ENCODE data around the gene SKAP1.
"Not testable (repeated sequence)": the region's sequence is repeated elsewhere in the genome, so short reads cannot be mapped to it uniquely, and the experiment has no call there.

The SKAP1 gene

DNA sequence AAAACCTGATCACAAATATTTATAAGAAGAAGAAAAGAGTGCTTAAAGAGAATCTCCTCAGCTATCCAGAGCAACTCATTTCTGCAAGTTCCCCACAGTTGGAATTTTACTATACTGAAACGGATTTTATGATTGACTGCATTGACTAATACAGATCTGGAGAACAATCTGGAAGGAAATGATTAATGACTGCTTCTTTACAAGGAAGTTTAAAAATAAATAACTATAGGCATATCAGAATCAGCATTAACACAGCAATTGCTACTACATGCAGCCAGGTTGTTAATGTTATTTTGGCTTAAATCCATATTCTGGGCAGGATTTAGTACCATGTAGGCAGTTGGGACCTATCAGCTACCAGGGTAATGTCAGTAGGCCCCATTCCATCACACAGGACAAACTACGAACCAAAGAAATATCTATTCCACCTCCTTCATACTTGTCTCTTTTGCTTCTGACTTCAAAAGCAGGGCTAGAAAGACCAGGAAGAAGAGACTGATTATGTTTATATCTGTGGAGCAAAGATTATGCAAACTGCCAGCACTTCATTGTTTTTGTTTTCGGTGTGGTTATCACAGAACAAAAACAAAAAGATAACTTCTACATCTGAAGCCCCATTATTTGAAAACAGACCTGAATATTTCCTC is 3.9 kb downstream of the SKAP1 start:
- TF ChIP-seq POLR2A (IDR thresholded peaks at IDR 0.05; ENCODE audit: low read depth, low read length) (no peak), POU2F2 (IDR thresholded peaks at IDR 0.05; ENCODE audit: low read depth, low read length) (no peak), PAX5 (IDR thresholded peaks at IDR 0.05; ENCODE audit: insufficient read depth, low read length, severe bottlenecking) (no peak), TAF1 (IDR thresholded peaks at IDR 0.05; ENCODE audit: low read depth, low read length) (no peak), SPI1 (IDR thresholded peaks at IDR 0.05; ENCODE audit: low read depth, low read length) (no peak), POLR2AphosphoS5 (IDR thresholded peaks at IDR 0.05; ENCODE audit: low read depth, low read length) (no peak)
- DNase-seq (ENCODE audit: insufficient read length, low spot score) (no peak), FAIRE-seq (peak; percentile 73)

DNA sequence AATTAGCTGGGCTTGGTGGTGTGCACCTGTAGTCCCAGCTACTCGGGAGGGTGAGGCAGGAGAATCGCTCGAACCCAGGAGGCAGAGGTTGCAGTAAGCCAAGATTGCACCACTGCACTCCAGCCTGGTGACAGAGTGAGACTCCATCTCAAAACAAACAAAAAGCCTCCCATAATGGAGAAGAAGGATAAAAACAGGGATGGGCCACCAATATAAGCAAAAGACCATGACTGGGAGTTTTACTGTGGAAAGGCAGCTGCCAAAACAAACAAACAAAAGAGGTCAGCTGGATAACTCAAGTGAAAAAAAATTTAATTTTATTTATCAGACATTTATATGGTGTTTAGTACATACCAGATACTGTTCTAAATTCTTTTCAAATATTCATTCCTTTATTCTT is 8.0 kb downstream of the SKAP1 start:
- not testable (repeated sequence) for FAIRE-seq; DNase-seq (ENCODE audit: insufficient read length, low spot score)

DNA sequence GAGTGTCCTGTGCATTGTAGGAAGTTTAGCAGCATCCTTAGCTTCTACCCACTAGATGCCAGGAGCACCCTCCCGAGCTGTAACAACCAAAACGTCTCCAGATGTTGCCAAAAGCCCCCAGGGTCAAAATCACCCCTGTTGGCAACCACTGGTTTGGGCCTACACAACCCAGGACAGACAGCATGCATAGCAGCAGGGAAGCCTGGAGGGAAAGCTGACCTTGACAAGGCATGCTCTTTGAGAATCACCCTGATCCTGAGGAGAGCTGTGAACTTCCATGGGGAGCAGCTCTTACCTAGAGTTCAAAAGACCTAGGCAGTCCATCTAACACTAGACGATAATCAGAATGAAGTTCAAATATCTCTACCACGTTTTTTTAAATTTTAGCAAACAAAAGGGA is 9.2 kb downstream of the SKAP1 start:
- no peak for FAIRE-seq
- TF ChIP-seq TAF1 (IDR thresholded peaks at IDR 0.05; ENCODE audit: low read depth, low read length) (no peak), SPI1 (IDR thresholded peaks at IDR 0.05; ENCODE audit: low read depth, low read length) (no peak)
- DNase-seq (ENCODE audit: insufficient read length, low spot score) = no peak

DNA sequence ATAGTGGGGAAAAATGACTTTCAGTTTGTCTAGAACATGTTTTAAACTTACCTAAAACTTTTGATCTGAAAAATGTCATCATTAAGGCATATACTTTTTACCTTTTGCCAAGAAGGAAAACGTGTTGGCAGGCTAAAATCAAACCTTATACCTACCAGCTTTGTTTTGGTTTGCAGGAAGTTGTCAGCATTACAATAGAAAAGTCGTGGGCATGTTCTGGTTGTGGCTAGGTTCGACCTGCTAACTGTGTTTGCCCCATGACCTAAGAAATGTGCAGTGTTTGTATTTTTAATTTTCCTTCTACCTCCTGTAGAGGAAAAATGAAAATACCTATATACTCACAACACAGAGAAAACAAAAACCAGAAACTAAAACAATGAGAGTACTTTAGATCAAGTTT is 13.0 kb downstream of the SKAP1 start:
- FAIRE-seq (peak; percentile 28), DNase-seq (ENCODE audit: insufficient read length, low spot score) (no peak)
- TF ChIP-seq POLR2A (IDR thresholded peaks at IDR 0.05; ENCODE audit: low read depth, low read length) = no peak
- TF ChIP-seq TAF1 (IDR thresholded peaks at IDR 0.05; ENCODE audit: low read depth, low read length) = no peak
- TF ChIP-seq SPI1 (IDR thresholded peaks at IDR 0.05; ENCODE audit: low read depth, low read length) = no peak
- no peak for TF ChIP-seq PAX5 (IDR thresholded peaks at IDR 0.05; ENCODE audit: insufficient read depth, low read length, severe bottlenecking)
- TF ChIP-seq POU2F2 (IDR thresholded peaks at IDR 0.05; ENCODE audit: low read depth, low read length) = no peak
- no peak for TF ChIP-seq POLR2AphosphoS5 (IDR thresholded peaks at IDR 0.05; ENCODE audit: low read depth, low read length)

DNA sequence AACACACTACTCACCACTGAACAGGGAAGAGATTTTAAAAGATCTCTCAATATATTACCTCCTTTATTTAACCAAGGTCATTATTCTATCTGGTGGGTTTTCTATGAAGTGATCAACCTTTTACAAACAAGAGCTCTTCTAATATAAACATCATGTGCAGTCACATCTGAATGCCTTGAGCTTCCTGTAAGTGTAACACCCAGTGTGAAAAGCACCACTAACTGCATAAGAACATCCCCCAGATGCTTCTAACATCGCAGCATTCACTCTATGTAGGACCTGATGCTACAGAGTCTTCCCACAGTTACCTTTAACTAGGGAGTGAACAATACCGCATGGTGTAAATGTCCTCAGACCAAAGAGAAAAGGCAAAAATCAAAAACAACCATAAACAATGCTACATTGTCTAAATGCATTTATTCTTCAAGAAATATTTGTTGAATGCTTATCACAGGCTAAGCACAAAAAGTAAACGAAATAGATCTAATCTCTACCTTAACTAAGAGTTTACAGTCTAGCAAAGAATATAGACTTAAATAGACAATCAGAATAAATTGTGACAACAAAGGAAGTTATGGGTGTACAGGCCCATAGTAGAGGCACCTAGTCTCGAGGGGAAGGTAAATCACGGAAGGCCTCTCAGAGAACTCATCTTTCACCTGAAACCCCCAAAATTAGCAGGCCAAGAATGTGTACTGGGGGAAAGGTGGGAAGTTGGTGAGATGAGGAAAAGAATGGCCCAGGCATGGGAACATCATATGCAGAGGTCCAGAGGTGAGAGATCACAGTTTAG is 16.2 kb downstream of the SKAP1 start:
- FAIRE-seq = peak; percentile 56
- no peak for DNase-seq (ENCODE audit: insufficient read length, low spot score)
- no peak for TF ChIP-seq POLR2A (IDR thresholded peaks at IDR 0.05; ENCODE audit: low read depth, low read length)
- TF ChIP-seq POLR2AphosphoS5 (IDR thresholded peaks at IDR 0.05; ENCODE audit: low read depth, low read length) = no peak
- no peak for TF ChIP-seq POU2F2 (IDR thresholded peaks at IDR 0.05; ENCODE audit: low read depth, low read length)
- TF ChIP-seq SPI1 (IDR thresholded peaks at IDR 0.05; ENCODE audit: low read depth, low read length) = no peak
- TF ChIP-seq PAX5 (IDR thresholded peaks at IDR 0.05; ENCODE audit: insufficient read depth, low read length, severe bottlenecking) = no peak
- TF ChIP-seq TAF1 (IDR thresholded peaks at IDR 0.05; ENCODE audit: low read depth, low read length) = no peak

DNA sequence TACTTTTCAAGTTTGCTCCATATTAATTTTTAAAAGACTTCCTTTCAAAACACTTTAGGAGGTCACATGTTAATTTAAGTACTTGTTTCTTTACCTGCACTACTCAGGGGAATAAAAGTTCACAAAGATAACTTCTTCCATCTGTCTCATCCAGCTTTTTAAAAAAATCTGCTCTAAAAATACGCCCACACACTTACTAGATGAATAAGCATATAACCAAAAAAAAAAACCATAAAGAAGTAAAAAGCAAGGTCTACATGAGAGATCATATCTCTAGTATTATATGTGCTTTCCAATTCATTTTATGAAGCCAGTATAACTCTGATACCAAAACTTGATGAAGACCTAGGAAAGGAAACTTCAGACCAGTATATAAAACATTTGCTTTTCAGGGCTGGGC is 17.2 kb downstream of the SKAP1 start:
- DNase-seq (ENCODE audit: insufficient read length, low spot score) (no peak), FAIRE-seq (no peak)
- TF ChIP-seq POLR2AphosphoS5 (IDR thresholded peaks at IDR 0.05; ENCODE audit: low read depth, low read length) = no peak
- no peak for TF ChIP-seq TAF1 (IDR thresholded peaks at IDR 0.05; ENCODE audit: low read depth, low read length)
- no peak for TF ChIP-seq POLR2A (IDR thresholded peaks at IDR 0.05; ENCODE audit: low read depth, low read length)
- TF ChIP-seq SPI1 (IDR thresholded peaks at IDR 0.05; ENCODE audit: low read depth, low read length) = no peak
- TF ChIP-seq POU2F2 (IDR thresholded peaks at IDR 0.05; ENCODE audit: low read depth, low read length) = no peak
- TF ChIP-seq PAX5 (IDR thresholded peaks at IDR 0.05; ENCODE audit: insufficient read depth, low read length, severe bottlenecking) = no peak

DNA sequence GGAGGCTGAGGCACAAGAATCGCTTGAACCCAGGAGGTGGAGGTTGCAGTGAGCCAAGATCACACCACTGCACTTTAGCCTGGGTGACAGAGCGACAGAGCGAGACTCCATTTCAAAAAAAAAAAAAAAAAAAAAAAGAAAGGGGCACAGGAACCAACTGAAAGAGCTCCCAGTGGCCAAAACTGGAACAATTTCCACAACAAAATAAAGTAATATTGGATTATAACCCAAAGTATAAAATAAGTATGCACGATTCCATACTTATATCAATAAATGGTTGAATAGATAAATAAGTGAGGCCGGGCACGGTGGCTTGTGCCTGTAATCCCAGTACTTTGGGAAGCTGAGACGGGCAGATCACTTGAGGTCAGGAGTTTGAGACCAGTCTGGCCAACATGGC is 19.2 kb downstream of the SKAP1 start:
- not testable (repeated sequence) for DNase-seq (ENCODE audit: insufficient read length, low spot score); FAIRE-seq

DNA sequence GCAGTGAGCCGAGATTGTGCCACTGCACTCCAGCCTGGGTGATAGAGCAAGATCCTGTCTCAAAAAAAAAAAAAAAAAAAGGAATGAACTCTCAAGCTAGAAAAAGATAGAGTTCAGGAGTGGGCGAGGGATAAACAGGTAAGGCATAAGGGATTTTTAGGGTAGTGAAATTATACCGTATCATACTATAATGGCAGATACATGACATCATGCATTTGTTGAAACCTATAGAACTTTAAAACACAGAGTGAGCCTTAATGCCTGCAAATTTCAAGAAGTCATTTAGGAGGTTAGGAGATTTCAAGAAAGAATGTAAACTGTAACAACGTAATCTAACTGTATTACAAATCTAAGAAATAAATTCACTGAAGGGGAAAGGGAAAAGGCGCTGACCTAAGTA is 20.4 kb downstream of the SKAP1 start:
- no peak for FAIRE-seq
- TF ChIP-seq SPI1 (IDR thresholded peaks at IDR 0.05; ENCODE audit: low read depth, low read length) (no peak), PAX5 (IDR thresholded peaks at IDR 0.05; ENCODE audit: insufficient read depth, low read length, severe bottlenecking) (no peak), POU2F2 (IDR thresholded peaks at IDR 0.05; ENCODE audit: low read depth, low read length) (no peak), POLR2A (IDR thresholded peaks at IDR 0.05; ENCODE audit: low read depth, low read length) (no peak)
- no peak for DNase-seq (ENCODE audit: insufficient read length, low spot score)

DNA sequence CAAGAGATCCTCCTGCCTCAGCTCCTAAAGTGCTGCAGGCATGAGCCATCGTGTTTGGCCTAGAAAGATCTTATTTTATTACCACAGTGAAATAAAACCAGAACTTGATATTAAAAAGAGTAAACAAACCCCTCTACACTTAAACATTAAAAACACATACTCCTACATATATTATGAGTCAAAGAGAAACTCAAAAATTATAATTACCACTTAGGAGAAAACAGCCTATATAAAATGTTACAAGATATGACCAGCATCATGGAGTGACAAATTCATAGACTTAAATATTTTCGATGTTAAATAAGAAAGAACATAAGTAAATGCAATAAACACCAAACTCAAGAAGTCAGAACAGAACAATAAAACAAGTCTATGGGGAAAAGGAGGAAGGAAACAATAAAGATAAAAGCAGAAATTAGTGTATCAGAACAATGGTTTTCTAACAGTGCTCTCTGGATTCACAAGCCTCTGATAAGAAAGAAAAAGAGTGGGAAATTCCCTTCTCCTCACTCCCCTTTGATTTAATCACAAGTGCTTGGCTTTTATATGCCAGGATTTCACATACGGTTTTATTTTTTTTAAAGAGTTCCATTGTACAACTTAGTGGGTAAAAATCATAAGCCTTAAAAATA is 23.0 kb downstream of the SKAP1 start:
- no peak for TF ChIP-seq POLR2A (IDR thresholded peaks at IDR 0.05; ENCODE audit: low read depth, low read length)
- TF ChIP-seq SPI1 (IDR thresholded peaks at IDR 0.05; ENCODE audit: low read depth, low read length) = no peak
- no peak for TF ChIP-seq POLR2AphosphoS5 (IDR thresholded peaks at IDR 0.05; ENCODE audit: low read depth, low read length)
- no peak for TF ChIP-seq PAX5 (IDR thresholded peaks at IDR 0.05; ENCODE audit: insufficient read depth, low read length, severe bottlenecking)
- TF ChIP-seq POU2F2 (IDR thresholded peaks at IDR 0.05; ENCODE audit: low read depth, low read length) = no peak
- TF ChIP-seq TAF1 (IDR thresholded peaks at IDR 0.05; ENCODE audit: low read depth, low read length) = no peak
- no peak for DNase-seq (ENCODE audit: insufficient read length, low spot score)
- FAIRE-seq = no peak

DNA sequence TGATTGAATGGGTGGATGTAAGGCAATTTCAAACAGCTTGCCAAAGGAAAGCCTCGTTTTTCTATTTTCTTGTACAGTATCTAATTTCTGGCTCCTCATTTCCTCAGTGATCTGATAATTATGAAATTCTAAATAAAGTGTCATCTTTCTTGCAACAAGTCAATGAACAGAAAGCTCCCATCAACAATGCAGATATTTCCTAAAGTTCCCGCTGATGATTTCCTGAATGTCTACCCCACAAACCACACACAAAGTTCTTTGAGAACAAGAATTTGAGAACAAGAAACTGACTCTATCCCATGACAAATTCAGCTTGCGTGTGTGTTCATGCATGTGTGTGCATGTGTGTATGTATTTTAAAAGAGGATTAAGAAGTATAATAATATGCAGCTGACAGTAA is 35.2 kb downstream of the SKAP1 start:
- TF ChIP-seq PAX5 (IDR thresholded peaks at IDR 0.05; ENCODE audit: insufficient read depth, low read length, severe bottlenecking) (no peak), TAF1 (IDR thresholded peaks at IDR 0.05; ENCODE audit: low read depth, low read length) (no peak), POLR2A (IDR thresholded peaks at IDR 0.05; ENCODE audit: low read depth, low read length) (no peak), SPI1 (IDR thresholded peaks at IDR 0.05; ENCODE audit: low read depth, low read length) (no peak), POLR2AphosphoS5 (IDR thresholded peaks at IDR 0.05; ENCODE audit: low read depth, low read length) (no peak), POU2F2 (IDR thresholded peaks at IDR 0.05; ENCODE audit: low read depth, low read length) (no peak)
- FAIRE-seq = peak; percentile 52
- no peak for DNase-seq (ENCODE audit: insufficient read length, low spot score)
